ENCODE data around the gene DUSP18.

The DUSP18 gene

DNA sequence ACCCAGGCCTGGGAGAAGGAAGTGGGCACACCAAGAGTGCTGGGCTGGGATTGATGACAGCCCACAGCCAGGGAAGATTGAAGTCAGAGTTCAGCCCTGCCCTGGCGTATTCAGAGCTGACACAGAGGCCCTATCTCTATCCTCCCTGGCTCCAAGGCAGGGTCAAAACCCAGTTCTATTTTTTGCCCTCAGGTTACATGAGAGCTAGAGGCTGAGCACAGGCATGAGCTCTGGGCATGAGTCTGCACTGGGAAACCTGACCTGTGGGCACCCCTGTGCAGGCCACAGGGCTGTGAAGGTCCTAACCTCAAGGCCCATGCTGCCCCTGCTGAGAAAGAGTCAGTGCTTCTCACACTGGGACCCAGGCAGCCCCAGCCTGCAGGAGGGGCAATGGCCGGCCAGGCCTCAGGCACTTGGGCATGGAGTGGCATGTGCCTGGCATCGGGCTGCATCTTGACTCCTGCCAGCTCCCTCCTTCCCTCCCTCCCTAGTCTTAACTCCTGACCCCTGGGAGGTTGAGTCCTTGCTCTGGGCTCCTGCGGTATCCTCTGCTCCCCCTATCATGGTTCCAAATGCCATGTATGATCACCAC is 26.7 kb downstream of the DUSP18 start:
- TF ChIP-seq, protein P1, sequence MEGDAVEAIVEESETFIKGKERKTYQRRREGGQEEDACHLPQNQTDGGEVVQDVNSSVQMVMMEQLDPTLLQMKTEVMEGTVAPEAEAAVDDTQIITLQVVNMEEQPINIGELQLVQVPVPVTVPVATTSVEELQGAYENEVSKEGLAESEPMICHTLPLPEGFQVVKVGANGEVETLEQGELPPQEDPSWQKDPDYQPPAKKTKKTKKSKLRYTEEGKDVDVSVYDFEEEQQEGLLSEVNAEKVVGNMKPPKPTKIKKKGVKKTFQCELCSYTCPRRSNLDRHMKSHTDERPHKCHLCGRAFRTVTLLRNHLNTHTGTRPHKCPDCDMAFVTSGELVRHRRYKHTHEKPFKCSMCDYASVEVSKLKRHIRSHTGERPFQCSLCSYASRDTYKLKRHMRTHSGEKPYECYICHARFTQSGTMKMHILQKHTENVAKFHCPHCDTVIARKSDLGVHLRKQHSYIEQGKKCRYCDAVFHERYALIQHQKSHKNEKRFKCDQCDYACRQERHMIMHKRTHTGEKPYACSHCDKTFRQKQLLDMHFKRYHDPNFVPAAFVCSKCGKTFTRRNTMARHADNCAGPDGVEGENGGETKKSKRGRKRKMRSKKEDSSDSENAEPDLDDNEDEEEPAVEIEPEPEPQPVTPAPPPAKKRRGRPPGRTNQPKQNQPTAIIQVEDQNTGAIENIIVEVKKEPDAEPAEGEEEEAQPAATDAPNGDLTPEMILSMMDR (IDR thresholded peaks at IDR 0.05; ENCODE audit: low read depth, low read length), result no peak
- no peak for TF ChIP-seq MYC (IDR thresholded peaks at IDR 0.05; ENCODE audit: low read depth, low read length)
- no peak for TF ChIP-seq POLR2A (IDR thresholded peaks at IDR 0.05; ENCODE audit: extremely low read depth, insufficient read length)
- H3K4me3 ChIP-seq (ENCODE audit: low read depth, low read length), result no peak overlapping the region
- DNase-seq (ENCODE audit: low read depth), result no peak

DNA sequence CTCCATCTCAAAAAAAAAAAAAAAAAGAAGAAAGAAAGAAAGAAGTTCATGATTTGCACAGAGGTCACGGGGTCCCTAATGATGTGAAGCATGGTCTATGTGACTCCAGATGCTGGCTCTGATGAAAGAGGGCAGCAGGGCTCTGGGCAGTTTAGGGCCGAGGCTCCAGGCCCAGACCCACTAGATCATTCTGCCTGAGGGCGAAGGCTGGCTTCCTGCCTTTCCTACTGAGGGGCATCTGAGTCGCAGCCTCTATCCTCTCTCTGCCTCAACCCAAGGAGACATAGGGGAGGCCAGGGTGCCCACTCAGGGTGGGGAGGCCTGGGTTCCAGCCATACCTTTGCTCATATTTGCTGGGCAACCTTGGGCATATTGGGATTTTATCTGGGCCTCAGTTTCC is 27.3 kb downstream of the DUSP18 start:
- DNase-seq (ENCODE audit: low read depth), result no peak
- TF ChIP-seq, protein P1 (IDR thresholded peaks at IDR 0.05; ENCODE audit: low read depth, low read length), result no peak
- TF ChIP-seq MYC (IDR thresholded peaks at IDR 0.05; ENCODE audit: low read depth, low read length) (no peak), POLR2A (IDR thresholded peaks at IDR 0.05; ENCODE audit: extremely low read depth, insufficient read length) (no peak)
- TF ChIP-seq, protein P2, sequence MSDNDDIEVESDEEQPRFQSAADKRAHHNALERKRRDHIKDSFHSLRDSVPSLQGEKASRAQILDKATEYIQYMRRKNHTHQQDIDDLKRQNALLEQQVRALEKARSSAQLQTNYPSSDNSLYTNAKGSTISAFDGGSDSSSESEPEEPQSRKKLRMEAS (IDR thresholded peaks at IDR 0.05; ENCODE audit: low read depth, low read length), result no peak

DNA sequence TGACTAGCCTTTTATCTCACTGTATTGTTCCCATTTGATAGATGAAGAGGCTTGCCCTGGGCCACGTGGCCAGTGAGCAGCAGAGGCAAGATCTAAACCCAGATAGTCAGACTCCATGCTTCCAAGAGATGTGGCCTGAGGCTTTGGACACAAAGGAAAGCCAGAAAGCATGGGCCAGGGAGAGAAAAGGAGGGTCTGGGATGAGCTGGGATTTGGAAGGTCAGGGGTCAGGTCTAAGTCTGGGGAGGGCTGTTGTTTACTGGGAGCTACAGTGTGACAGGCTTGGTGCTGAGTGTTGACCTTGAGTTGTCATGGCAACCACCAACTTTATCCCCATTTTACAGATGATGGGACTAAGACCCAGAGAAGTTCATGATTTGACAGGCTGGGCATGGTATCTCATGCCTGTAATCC is 30.0 kb downstream of the DUSP18 start:
- TF ChIP-seq POLR2A (IDR thresholded peaks at IDR 0.05; ENCODE audit: extremely low read depth, insufficient read length), result no peak
- no peak for TF ChIP-seq MYC (IDR thresholded peaks at IDR 0.05; ENCODE audit: low read depth, low read length)
- TF ChIP-seq, protein P1 (IDR thresholded peaks at IDR 0.05; ENCODE audit: low read depth, low read length), result no peak
- TF ChIP-seq, protein P2 (IDR thresholded peaks at IDR 0.05; ENCODE audit: low read depth, low read length), result no peak
- H3K4me3 ChIP-seq (ENCODE audit: low read depth, low read length), result no peak overlapping the region
- no peak for DNase-seq (ENCODE audit: low read depth)

More for the DNA sequence above, 27.3 kb downstream of the DUSP18 start:
- no peak overlapping the region for H3K4me3 ChIP-seq (ENCODE audit: low read depth, low read length)

DNA sequence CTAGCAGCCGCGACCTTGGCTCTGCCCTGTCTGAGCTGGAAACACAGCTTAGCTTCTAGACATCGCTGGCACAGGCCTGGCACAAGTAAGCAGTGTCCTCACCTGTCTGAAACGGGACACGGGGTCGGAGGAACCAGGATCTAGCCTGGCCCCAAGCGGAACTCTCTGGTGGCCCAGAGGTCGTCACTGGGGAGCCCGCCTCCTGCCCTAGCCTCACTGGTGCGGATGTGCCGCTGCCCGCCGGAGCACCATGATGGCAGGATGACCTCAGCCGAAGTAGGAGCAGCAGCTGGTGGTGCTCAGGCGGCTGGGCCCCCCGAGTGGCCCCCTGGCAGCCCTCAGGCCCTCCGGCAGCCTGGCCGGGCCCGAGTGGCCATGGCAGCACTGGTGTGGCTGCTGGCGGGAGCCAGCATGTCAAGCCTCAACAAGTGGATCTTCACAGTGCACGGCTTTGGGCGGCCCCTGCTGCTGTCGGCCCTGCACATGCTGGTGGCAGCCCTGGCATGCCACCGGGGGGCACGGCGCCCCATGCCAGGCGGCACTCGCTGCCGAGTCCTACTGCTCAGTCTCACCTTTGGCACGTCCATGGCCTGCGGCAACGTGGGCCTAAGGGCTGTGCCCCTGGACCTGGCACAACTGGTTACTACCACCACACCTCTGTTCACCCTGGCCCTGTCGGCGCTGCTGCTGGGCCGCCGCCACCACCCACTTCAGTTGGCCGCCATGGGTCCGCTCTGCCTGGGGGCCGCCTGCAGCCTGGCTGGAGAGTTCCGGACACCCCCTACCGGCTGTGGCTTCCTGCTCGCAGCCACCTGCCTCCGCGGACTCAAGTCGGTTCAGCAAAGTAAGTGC is 31.2 kb downstream of the DUSP18 start:
- peak overlapping the region; percentile 53 for H3K4me3 ChIP-seq (ENCODE audit: low read depth, low read length)
- TF ChIP-seq, protein P2 (IDR thresholded peaks at IDR 0.05; ENCODE audit: low read depth, low read length), result no peak
- TF ChIP-seq MYC (IDR thresholded peaks at IDR 0.05; ENCODE audit: low read depth, low read length), result no peak
- no peak for TF ChIP-seq POLR2A (IDR thresholded peaks at IDR 0.05; ENCODE audit: extremely low read depth, insufficient read length)
- TF ChIP-seq, protein P1 (IDR thresholded peaks at IDR 0.05; ENCODE audit: low read depth, low read length), result no peak
- DNase-seq (ENCODE audit: low read depth), result no peak

DNA sequence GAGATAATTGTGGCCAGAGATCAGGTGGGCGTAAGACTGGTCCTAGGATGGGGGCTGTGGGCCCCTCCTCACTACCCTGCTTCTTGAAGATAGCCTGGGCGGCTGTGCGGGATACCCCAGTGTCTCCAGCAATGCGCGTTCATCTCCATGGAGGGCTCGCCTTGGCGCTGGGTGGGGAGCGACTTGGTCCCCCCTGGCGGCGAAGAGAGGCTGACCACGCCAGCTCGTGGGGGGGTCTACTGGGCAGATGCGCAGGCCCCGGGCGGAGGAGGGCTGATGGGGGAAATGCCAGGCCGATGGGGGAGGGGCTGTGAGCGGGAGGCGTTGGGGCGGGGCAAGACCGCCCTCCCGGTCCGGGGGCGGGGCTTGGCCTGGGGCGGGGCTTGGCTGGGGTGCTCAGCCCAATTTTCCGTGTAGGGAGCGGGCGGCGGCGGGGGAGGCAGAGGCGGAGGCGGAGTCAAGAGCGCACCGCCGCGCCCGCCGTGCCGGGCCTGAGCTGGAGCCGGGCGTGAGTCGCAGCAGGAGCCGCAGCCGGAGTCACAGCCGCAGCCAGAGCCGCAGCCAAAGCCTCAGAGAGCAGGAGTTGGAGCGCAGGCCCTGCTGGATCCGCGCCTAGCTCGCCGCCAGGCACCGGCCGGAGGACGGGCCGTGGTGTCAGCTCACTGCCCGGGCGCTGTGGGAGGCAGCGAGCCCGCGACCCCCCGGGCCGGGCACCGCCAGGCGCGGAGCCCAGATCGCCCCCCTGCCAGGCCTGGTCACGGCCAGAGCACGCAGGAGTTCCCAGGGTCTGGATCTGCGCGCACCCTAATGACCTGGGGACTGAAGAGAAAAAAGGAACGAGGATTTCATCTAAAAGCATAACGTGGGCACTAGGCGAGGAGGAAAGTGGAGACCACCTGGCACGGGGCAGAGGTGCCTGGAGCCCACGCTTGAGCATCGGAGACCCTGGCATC is 32.1 kb downstream of the DUSP18 start, which contains the start of gene SLC35E4:
Gene SLC35E4, plus strand, starts transcription at position 509 of the 953 bp plus-strand sequence. CDS start 670 bp downstream, outside the sequence.
- DNase-seq (ENCODE audit: low read depth), result peak; percentile 90
- H3K4me3 ChIP-seq (ENCODE audit: low read depth, low read length), result peak within 1 kb of the TSS; percentile 53
- TF ChIP-seq, protein P2 (IDR thresholded peaks at IDR 0.05; ENCODE audit: low read depth, low read length), result no peak
- TF ChIP-seq, protein P1 (IDR thresholded peaks at IDR 0.05; ENCODE audit: low read depth, low read length), result no peak
- no peak for TF ChIP-seq POLR2A (IDR thresholded peaks at IDR 0.05; ENCODE audit: extremely low read depth, insufficient read length)
- no peak for TF ChIP-seq MYC (IDR thresholded peaks at IDR 0.05; ENCODE audit: low read depth, low read length)
